8988T (cell line): ENCODE results near the gene KRT74.

ENCODE experiments used
- DNase-seq: peaks from one replicate; pipeline ENCODE4 v3.0.0; 2011

Gene KRT74

DNA sequence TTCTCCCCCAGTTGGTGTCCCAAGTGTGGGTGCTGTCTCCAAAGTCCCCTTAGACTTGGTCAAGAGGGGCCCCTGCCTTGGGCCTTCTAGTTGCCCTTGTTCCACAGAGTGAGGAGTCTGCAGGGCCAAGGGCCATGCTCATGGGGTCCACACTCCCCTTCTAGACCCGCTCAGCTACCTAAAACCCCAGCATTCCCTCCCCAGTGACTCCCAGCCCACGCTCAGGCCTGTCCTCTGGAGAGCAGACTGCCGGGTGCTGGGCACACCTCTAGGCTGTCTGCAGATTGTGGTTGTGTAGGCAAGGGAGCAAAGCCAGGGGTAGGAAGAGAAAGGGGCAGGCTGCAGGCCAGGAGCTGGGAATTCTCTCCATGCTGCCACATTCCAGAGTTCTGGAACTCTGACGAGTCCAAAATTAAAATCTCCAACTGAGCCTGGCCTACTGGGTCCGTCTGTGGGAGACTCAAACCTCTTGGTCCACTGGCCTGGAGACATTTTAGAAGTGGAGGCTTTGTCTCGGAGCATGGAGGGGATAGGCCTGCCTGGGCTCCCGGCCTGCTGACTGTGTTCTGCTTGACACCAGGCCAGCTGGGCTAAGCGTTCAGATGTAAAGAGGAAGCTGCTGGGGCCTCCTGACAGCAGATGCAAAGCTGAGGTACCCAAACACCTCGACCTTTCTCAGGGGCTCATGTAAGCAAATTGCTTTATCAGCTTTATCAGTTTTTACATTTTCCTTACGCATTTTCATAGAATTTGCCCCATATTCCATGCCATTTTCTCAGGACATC lies 39.8 kb downstream of the KRT74 start:
- DNase-seq = no peak

DNA sequence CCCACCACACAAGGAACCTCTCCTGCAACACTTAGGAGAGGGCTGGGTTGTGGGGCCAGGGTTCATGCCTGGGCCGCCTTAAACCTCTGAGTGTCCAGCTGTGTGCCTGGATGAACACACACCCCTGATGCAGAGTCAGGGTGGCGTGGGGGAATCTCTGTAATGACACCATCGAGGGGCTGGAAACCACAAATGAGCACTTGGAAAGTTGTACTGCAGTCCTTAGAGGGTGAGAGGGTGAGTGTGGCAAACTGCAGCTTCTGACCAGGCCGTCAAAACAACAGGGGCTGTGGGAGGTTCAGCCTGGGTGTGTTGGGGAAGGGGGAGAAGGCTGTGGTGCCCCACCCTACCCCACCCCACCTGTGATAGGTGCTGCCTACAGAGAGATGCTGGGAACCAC lies 41.0 kb downstream of the KRT74 start:
- DNase-seq = no peak

DNA sequence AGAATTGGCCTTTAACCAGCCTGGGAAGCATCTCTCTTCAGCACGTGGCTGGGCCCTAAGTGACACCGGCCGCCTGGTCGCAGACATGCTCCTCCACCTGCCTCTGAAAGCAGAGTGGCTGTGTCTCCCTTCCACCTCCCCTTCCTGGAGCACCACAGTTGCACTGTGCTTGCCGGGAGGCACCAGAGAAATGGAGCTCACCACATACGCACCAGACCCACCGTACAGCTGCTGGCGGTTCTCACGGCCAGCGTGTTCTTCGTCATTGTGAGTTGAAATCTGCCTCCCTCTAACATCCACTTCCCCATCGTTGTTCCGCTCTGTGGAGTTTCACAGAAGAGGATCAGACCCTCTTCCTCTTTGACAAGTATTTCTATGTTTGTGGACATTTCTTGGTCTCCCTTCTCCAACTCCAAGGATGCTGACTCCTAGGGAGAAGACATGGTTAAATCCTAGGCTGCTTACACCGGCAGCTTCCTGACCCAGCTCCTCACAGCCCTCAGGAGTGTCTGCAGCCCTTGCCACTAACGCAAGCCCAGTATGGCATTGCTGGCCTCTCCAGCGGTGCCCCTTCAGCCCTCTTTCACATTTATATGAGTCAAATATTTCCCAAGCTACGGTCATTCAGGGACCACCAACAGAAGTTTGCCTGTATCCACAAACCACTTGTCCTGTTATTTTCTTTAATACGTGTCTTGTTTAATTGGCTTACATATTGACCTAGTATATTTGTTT lies 41.9 kb downstream of the KRT74 start:
- DNase-seq = no peak

DNA sequence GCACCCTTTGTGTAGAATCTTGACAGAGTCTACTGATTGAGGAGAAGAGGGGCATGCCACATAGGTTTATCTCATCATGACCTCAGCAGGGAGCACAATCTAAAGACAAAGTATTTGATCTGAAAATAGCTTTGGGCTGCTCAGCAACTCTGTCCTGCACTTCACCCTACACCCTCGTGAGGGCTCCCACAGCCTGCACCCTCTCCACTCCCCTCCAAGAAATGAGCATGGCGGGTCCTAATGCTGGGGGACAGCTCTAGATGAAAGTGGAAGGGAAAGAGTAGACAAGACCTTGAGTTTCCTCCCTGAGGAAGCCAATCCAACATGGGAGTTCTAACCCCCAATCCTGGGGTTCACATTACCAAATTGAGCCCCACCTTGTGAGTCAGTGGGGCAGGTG lies 42.7 kb downstream of the KRT74 start:
- DNase-seq = no peak

DNA sequence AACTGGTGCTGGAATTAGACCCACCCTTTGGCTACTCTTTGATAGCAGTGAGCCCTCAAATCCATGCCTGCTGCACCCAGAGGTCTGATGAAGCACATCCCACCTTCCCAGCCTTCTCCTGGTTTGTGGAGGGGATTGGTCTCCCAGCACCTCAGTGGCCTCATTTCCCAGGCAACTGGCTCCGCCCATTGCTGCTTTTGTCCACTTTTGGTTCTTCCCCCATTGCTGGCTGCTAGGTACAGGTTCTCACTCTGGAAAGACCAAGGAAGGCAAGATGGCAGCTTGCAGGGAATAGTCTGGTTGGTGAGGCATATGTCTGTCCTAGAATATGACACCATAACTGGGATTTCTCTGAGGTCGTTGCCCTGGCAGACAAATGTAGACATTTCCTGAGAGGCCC lies 43.3 kb downstream of the KRT74 start:
- no peak for DNase-seq

DNA sequence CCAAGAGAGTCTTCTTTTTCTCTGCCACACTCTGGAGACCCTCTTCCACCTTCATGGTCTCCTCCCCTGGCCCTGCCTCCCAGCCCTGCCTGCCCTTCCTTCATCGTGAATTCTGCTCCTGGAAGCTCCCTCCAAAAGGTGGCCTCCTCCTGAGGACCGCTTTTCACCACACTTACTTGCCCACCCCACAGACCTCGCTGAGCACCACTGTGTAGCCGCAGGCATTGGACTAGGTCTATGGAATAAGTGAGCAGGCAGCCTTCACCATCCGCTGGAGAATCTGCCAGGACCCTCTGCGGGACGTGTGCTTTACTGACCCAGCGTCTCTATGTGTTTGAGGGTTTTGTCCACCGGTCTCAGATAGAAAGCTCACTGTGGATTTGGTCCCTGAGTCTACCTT lies 43.8 kb downstream of the KRT74 start:
- DNase-seq = no peak

DNA sequence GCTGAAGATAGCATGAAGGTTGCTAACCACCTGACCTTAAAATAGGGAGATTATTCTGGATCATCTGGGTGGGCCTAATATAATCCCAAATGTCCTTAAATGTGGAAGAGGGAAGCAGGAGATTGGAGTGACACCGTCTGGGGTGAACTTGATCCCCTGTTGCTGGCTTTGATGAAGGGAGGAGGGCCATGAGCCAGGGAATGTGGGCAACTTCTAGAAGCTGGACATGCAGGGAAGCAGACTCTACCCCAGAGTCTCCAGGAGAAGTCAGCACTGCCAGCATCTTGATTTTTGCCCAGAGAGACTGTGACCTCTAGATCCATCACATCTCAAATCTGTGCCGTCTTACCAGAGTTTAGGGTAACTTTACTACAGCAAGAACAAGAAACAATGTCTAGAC lies 44.2 kb downstream of the KRT74 start:
- no peak for DNase-seq

DNA sequence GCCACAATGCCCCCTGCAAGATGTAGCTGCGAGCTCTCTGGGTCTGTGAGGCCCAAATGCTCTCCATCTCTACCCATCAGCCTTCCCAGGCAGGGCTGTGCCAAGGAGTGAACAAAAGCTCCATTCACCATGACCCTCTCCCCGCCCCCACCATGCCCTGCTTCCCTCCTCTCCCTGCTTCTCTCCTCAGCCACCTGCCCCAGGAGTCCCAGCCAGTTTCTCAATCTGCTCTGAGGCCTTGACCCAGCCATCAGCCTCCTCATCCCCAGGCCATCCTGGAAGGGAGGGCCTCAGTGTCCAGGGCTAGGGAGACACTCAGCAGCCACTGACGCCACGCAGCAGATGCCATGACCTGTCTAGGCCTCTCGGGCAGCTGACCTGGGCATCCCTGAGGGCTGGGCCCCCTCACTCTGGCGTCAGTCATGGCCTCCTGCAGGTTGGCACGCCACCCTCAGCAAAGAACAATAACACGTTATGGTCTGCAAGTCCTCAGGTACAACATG lies 45.0 kb downstream of the KRT74 start:
- no peak for DNase-seq

DNA sequence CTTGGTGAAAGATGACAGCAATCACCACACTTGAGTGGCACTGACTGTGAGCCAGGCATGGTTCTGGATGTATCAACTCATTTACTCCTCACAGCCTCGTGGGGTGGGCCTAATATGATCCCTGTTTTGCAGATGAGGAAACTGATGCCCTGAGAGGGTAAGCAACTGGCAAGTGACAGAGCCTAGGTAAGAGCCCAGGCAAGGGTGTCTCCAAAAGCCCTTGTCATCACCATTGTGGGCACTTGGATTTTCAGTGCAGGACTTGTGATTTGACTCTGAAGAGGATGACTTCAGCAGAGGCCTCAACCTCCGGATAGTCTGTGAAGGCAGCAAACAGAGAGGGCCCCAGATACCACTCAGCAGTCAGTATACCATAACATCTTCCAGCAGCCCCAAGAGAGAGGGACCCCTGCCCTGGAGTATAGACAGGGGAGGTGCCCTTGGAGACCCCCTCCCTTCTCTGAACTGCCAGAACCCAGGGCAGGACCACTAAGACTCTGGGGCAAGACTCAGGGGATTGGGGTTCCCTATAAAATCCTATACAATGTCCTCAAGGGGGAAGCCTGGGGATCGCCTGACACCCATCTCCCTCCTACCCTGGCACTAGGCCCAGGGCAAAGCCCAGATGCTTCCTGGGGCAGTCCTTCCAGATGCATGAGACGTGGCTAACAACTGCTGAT lies 46.4 kb downstream of the KRT74 start:
- DNase-seq = no peak

DNA sequence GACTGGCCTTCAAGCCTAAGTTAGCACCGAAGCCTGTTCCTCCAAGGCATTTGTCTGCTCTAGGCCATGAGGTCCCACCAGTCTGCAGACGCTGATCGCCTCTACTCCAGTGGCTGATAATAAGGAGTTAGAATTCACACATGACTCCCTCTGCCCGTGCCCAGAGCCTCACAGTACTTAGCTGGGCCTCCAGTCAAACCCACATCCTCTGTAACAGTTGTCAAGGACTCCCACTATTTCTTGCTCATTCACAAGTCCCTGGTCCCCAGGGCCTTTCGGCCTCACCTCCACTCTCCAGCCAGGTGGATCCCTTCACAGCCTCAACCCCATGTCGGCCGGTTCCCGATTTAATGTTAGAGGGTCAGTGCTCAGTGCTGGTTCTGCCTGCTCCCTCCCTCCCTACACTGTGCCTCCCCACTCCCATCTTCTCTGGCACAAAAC lies 47.1 kb downstream of the KRT74 start:
- DNase-seq = no peak

DNA sequence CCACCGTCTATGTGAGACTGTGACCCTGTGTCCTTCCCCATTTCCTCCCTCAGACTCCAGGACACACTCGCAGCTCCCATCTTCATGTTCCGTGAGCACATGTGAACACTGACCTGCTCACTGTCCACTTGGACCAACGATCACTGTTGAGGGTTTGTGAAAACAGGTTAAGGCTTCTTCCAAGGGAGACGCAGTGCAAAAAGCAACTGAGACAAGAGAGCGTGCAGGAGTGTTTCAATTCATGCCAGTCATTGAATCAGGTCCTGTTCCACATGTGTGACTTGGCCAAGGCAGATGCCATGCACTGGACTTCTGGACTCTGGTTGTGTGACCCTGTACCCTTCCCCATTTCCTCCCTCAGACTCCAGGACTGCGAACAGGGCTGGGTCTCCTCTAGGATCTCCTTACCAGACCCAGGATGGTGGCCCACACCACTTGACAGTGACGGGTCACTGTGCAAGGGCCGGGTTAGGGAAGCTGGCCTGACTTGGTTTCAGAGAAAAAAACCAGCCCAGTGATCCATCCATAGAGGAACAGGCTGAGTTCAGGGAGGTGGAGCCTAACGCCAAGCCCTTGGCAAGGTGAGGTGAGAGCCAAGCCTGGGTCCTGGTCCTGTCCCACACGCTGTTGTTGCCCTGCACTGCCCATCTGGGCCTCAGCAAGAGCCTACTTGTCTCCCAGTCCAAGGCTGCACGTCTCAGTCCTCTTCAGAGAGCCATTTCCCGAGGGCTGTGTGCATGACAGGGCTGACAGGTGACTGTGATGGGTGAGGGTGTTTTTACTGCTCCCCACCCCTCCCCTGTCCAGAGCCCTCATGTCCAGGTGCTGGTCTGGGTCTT lies 47.8 kb downstream of the KRT74 start:
- DNase-seq = no peak

DNA sequence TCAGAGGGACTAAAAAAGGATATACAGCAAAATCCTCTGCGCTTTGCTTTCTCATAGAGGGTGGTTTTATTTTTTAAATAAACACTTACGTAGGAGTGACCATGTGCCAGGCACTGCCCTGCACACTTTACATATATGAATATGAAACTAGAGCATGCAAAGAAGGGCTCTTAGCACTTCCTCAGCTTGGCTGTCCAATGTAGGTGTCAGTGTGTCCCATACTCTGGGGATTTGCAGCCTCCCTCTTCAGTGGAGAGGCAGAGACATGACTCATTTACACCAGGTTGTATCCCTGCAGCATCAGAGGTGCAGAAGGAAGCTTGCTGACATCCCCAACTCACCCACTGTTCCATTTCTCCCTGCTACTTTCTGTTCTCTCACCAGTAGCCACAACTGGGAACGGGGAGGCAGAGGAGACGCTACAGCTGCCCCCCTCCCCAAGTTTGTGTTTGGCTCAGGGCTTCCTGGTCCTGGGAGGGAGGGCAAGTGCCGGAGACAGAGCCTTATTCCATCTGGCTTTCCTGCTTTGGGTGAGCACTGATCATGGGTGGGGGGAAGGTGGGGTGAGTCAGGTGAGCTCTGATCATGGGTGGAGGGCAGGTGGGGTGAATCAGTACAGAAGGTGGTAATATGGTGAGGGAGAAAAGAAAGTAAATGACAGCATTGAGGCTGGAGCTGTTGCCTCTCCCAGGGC lies 48.6 kb downstream of the KRT74 start:
- no peak for DNase-seq

DNA sequence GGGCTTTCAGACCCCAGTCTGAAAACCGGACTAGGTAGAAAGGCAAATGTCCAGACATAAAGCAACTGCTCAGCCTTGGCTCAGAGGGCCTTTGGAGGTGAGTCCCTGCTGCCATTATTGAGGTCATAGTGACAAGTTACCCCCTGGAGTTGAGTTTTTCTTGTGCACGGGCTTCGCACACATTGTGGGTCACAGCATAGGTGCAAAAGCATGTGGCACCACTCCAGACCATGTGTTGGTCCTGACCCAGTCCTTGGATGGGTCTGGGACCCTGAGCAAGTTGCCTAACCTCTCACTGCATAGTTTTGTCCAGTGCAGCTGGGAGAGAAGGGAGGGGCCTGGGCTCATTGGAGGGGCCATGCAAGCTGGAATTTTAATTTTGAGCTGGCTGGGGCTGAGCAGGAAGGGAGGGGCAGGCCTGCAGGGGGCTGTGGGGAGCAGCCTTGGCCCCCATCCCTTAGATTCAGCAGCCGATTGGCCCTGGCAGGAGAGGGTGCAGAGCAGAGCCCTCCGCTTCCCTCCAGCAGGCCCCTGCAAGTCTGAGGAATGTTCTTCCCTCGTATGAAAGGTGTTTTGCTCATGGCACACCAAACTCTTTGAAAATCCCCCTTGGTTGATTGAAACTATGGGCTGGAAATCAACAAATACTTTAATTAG lies 49.3 kb downstream of the KRT74 start:
- no peak for DNase-seq

DNA sequence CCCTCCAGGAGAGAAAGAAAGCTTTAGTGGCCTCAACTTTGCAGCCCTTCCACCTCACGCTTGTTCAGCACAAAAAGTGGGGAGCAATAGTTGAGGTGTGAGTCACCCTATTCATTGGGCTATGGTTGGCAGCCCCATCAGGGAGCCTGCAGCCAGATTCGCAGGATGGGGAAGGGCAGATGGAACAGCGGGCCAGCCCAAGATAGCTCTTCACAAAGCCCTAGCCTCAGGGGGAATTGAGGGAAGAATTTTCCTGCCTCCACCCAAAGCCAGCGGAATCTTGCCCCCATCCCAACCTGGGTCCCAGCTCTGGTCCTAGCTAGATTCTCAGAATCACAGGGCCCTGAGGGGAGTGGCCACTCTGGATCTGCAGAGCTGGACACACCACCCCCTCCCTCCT lies 49.8 kb downstream of the KRT74 start:
- no peak for DNase-seq

DNA sequence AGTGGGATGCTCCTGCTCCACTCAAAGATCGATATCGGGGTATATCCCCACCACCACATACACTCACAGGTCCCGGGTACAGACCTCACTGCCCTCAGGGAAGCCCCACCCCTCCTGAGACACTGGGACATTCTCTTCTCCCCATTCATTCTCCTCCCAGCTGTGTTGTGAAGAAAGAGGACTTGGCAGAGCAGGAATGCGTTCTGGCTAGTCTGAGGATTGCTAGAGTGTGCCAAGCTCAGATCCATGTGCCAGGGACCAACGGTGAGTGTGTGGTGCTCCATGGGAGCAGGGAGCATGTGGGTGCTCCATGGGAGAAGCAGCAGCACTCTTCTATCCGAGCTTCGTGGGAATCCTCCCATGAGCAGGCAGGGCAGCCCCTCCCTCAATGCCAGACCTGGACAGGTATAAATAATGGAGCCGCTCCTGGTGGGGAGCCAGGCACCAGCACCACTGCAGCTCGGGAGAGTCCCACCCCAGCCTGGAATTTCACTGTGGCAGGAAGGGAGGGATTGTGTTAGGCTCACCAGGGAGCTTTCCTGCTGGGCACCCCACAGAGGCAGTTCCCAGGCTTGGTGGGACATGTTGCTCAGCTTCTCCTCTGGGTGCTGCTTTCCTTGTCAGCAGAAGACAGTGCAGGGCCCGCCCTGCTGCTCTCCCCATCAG lies 51.2 kb downstream of the KRT74 start:
- DNase-seq = no peak

DNA sequence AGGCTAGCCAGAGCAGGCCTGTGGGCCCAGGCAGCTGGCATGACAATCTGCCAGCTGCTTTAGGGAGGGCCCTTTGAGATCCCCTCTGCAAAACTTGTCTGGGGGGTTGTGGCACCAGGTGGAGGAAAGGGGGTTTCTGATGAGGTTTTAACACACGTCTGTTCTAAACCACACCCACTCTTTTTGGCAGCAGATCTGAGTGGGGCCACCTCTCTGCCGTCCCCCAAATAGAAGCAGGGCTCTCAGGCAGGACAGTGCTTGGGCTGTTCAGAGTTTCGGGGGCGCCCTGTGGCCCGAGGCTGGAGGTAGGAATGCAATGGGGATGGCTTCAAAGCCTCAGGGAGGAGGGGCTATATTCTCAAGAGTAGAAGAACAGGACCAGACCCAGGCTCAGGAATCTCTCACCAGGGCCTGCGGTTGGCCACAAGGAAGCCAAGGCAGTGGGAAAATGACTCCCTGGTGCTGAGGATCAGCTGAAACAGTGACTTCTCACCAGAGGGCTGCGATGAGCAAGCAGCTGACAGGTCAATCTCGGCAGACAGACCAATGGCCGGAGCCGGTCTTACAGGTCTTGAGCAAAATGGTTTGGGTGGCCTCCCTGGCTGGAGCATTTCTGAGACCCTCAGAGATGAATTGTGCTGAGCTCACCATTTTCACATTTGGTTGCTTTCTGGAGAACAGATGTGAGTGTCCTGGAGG lies 51.9 kb downstream of the KRT74 start:
- DNase-seq = no peak

DNA sequence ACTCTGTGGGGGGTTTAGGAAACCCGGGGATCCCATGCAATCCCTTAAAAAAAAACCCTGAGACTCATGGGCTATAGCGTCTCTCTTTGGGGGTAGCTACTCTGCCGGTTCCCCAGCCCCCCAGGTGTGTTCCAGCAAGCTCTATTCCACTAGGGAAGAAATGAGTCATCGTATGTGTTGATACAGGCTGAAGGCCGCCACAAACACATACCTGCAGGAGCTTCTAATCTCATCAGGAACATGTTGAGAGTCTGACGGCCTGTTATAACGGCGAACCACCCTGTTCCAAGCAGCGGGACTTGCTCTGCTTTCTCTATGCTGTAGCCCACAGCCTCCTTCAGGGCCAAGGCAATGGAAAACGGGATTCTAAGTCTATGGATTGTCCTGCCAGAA lies 52.5 kb downstream of the KRT74 start:
- DNase-seq = no peak

DNA sequence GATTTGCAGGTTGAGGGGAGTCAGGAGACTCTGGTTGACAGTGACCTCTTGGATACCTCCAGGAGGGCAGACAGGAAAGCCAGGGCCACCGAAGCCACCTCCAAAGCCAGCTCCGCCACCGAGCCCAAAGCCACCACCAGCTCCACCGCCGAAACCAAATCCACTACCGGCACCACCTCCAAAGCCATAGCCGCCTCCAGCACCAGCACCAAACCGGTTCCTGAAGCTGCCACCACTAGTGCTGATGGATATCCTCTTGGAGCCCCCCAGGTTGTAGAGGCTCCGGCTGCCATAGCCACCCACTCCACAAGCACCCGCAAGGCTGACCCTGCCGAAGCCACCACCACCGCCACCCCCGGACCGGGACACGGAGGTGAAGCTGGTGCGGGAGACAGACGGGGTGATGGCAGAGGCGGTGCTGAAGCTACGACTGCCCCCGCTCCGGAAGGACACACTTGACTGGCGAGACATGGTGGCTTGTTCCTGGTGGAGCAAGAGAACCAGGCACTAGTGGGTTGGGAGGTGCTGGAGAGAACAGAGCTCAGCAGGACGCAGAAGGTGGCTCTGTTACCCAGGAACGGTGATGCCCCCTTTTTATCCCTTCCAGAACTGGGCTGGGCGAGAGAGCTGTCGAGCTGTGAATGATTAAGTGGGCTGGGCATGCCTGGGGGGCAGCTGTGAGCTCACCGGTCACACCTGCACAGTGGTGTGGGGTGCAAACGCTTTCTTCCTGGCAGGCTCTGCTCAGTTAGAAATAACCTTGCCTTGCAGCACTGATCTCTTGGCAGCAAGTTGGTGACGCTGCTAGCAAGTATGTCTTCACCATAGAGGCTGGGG lies 53.6 kb downstream of the KRT74 start, which contains the start of gene KRT5:
Gene KRT5, minus strand, starts transcription at position 569 of the 837 bp plus-strand sequence. Its CDS starts 98 bp downstream, at position 471.
- DNase-seq = no peak

DNA sequence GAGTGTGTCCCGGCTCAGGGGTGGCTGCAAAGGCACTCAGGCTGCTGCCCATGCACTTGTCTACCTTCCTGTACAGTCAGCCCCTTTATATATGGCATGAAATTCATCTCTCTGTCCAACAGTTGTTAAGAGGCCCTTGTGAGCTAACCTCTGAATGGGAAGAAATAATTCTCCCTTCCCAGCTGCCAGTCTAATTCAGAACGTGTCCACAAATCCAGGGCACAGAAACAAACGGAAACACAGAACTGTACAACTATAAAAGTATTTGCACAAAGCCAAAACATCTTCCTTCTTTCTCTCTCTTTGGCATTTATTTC lies 54.3 kb downstream of the KRT74 start:
- no peak for DNase-seq
